ENCODE measurements around the gene GFRA1.

GFRA1 gene

GRCh38 chr10:116024271-116024878, 248.6 kb downstream of the GFRA1 start:
- FAIRE-seq, result no peak

- no peak for FAIRE-seq
Observed at GRCh38 chr10:116017405-116017804, 255.6 kb downstream of the GFRA1 start.

GRCh38 chr10:116015583-116016333, 257.2 kb downstream of the GFRA1 start:
- no peak for FAIRE-seq

- FAIRE-seq, result no peak
Observed at GRCh38 chr10:116014871-116015582, 258.0 kb downstream of the GFRA1 start.

GRCh38 chr10:116014326-116014725, 258.7 kb downstream of the GFRA1 start:
- FAIRE-seq, result no peak

GRCh38 chr10:116011929-116012328, 261.1 kb downstream of the GFRA1 start:
- no peak for FAIRE-seq

GRCh38 chr10:116007256-116007891, 265.6 kb downstream of the GFRA1 start:
- no peak for FAIRE-seq

Data from endometrium (tissue), 2 donors.